Activated T-helper 17 cell treated with anti-CD3 and anti-CD28 coated beads, Interleukin-2, amount 50 U/mL, for 72 hours (primary cell): ENCODE data around the gene SNAPC1. TPM values are rescaled to one million over a fixed set of nuclear protein-coding genes. Genes with fewer than 3 reads are reported as not detected.

Experiments used
- ATAC-seq: fragments of 150-1000 bp; cut with Tn5 transposase; replicated peaks from 2 replicates; pipeline ENCODE4 v1.10.0; 2021; ENCODE audit warnings: mild to moderate bottlenecking, moderate library complexity
- H3K27ac Mint-ChIP-seq: one replicate; pipeline ENCODE4 v1.8.0; 2022; ENCODE audit warnings: mixed read lengths
- H3K27me3 Mint-ChIP-seq: one replicate; pipeline ENCODE4 v1.8.0; 2022; ENCODE audit warnings: mixed read lengths
- H3K36me3 Mint-ChIP-seq: one replicate; pipeline ENCODE4 v1.8.0; 2022; ENCODE audit warnings: low read depth, mild to moderate bottlenecking, mixed read lengths
- H3K4me1 Mint-ChIP-seq: one replicate; pipeline ENCODE4 v1.8.0; 2022; ENCODE audit warnings: mixed read lengths
- H3K4me3 Mint-ChIP-seq: one replicate; pipeline ENCODE4 v1.8.0; 2022; ENCODE audit warnings: mild to moderate bottlenecking, mixed read lengths
- H3K9me3 Mint-ChIP-seq: one replicate; pipeline ENCODE4 v1.8.0; 2022; ENCODE audit warnings: mixed read lengths
- total RNA-seq, 2 donors: library from RNA; stranded (reverse); gene quantifications; one replicate each; pipeline ENCODE4 v1.2.3, GENCODE V29; 2022

Gene SNAPC1, protein sequence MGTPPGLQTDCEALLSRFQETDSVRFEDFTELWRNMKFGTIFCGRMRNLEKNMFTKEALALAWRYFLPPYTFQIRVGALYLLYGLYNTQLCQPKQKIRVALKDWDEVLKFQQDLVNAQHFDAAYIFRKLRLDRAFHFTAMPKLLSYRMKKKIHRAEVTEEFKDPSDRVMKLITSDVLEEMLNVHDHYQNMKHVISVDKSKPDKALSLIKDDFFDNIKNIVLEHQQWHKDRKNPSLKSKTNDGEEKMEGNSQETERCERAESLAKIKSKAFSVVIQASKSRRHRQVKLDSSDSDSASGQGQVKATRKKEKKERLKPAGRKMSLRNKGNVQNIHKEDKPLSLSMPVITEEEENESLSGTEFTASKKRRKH
- total RNA-seq, result 10 to 100 TPM; 11.5 to 13.6 TPM

GRCh38 chr14:61761959-61762786, at the start of gene SNAPC1:
SNAPC1 (plus strand) TSS chr14:61762420; CDS start chr14:61762461, 41 bp downstream.
- no peaks in the 10 kb centered on the region for H3K27me3 Mint-ChIP-seq
- ATAC-seq, result peak; percentile 98
- peaks cover 29% of the 10 kb centered on the region for H3K4me1 Mint-ChIP-seq
- H3K36me3 Mint-ChIP-seq, result peaks cover 56% of the 10 kb centered on the region
- peak within 1 kb of the TSS; percentile 91 for H3K4me3 Mint-ChIP-seq
- no peaks in the 10 kb centered on the region for H3K9me3 Mint-ChIP-seq
- peak within 1 kb of the TSS; percentile 87 for H3K27ac Mint-ChIP-seq

GRCh38 chr14:61713724-61714437, 48.3 kb upstream of the SNAPC1 start:
- Mint-ChIP-seq H3K4me1 (peaks cover 48% of the 10 kb centered on the region), H3K27ac (peak overlapping the region; percentile 56), H3K36me3 (peaks cover 88% of the 10 kb centered on the region), H3K9me3 (no peaks in the 10 kb centered on the region), H3K4me3 (peak overlapping the region; percentile 43), H3K27me3 (no peaks in the 10 kb centered on the region)
- no peak for ATAC-seq

DNA sequence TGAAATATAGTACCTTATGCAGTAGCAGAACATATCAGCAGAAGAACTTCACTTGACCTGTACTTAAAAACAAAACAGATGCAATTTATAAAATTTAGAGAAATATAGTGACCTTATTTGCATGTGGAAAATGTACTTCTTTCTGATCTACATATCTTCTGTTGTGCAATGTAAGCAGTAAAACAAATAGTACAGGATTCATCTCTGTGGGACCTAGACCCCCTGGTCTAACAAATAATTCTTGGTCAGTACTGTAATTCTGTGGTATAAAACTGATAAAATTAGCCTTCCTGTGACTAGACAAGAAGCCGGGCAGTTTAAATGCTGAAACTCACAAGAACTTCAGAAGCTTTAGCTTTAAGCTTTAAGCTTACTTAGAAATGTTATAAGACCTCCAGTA, 45.3 kb upstream of the SNAPC1 start:
- H3K9me3 Mint-ChIP-seq, result no peaks in the 10 kb centered on the region
- H3K27ac Mint-ChIP-seq, result no peak overlapping the region

GRCh38 chr14:61718039-61718438, 44.2 kb upstream of the SNAPC1 start:
- H3K27ac Mint-ChIP-seq, result peak overlapping the region; percentile 51
- no peaks in the 10 kb centered on the region for H3K9me3 Mint-ChIP-seq
- ATAC-seq, result no peak
- H3K4me1 Mint-ChIP-seq, result peaks cover 37% of the 10 kb centered on the region
- peaks cover 90% of the 10 kb centered on the region for H3K36me3 Mint-ChIP-seq
- no peaks in the 10 kb centered on the region for H3K27me3 Mint-ChIP-seq
- H3K4me3 Mint-ChIP-seq, result peak overlapping the region; percentile 41

More for the DNA sequence above, 45.3 kb upstream of the SNAPC1 start:
- Mint-ChIP-seq H3K36me3 (peaks cover 90% of the 10 kb centered on the region), H3K27me3 (no peaks in the 10 kb centered on the region), H3K4me1 (peaks cover 48% of the 10 kb centered on the region), H3K4me3 (peak overlapping the region; percentile 41)
- ATAC-seq, result no peak

DNA sequence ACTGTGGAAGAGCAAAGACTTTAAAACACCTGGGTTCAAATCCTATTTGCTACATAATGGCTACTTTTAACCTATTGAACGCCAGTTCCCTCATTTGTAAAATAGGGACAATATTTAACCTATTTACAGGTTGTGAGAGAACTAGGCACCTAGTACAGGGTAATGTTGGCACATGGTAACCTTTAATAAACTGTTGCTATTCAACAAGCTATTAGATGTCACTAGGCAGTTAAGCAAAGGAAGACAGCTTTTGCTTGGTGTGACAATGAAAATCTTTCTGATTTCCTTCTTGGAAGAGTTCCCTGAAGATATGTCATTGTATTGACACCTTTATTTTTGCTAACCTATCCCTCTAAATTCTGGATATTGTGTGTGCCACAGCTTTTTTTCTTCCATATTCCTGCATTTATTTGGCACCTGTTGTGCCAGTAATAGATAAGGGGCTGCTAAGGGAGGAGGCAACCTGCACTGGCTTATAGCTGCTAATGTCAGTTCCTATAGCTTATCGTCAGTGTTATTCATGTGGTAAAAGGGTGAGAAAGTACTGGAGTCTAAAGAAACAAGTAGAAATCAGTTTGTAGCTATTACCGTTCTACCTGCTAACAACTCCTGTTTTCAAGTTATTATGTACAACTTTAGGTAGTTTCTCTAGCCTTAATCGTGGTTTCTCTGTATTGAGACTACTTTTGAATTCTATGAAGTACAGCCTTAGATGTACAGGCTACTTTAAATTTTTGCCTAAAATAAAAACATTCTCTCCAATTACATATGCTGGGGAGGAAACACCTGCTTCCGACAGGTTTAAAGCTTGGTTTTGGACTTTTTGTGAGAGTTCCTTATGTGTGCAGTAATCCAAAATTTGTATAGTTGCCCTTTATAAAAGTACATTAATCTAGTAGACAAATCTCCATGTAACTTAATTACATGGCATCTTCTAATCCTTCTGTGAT, 42.6 kb upstream of the SNAPC1 start:
- Mint-ChIP-seq H3K4me3 (peak overlapping the region; percentile 41), H3K27me3 (no peaks in the 10 kb centered on the region), H3K27ac (peak overlapping the region; percentile 26), H3K9me3 (no peaks in the 10 kb centered on the region), H3K4me1 (peaks cover 42% of the 10 kb centered on the region), H3K36me3 (peaks cover 90% of the 10 kb centered on the region)
- peak; percentile 30 for ATAC-seq

DNA sequence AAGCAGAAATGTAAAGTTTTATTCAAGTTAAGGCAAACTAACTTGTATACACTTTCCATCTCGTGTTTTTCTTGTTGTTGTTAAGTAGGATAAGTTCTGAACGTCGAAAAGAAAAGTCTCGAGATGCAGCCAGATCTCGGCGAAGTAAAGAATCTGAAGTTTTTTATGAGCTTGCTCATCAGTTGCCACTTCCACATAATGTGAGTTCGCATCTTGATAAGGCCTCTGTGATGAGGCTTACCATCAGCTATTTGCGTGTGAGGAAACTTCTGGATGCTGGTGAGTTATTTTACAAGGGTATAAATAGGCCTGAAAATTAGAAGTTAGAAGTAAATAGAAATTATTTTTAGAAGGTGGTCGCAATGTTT, 41.9 kb upstream of the SNAPC1 start:
- no peaks in the 10 kb centered on the region for H3K27me3 Mint-ChIP-seq
- H3K4me3 Mint-ChIP-seq, result peak overlapping the region; percentile 41
- peaks cover 44% of the 10 kb centered on the region for H3K4me1 Mint-ChIP-seq
- H3K36me3 Mint-ChIP-seq, result peaks cover 90% of the 10 kb centered on the region
- H3K9me3 Mint-ChIP-seq, result no peaks in the 10 kb centered on the region
- ATAC-seq, result no peak
- H3K27ac Mint-ChIP-seq, result peak overlapping the region; percentile 26

GRCh38 chr14:61720741-61721140, 41.5 kb upstream of the SNAPC1 start:
- H3K36me3 Mint-ChIP-seq, result peaks cover 90% of the 10 kb centered on the region
- H3K9me3 Mint-ChIP-seq, result no peaks in the 10 kb centered on the region
- H3K4me1 Mint-ChIP-seq, result peaks cover 40% of the 10 kb centered on the region
- peak overlapping the region; percentile 65 for H3K27ac Mint-ChIP-seq
- ATAC-seq, result no peak
- no peaks in the 10 kb centered on the region for H3K27me3 Mint-ChIP-seq
- H3K4me3 Mint-ChIP-seq, result no peak overlapping the region

DNA sequence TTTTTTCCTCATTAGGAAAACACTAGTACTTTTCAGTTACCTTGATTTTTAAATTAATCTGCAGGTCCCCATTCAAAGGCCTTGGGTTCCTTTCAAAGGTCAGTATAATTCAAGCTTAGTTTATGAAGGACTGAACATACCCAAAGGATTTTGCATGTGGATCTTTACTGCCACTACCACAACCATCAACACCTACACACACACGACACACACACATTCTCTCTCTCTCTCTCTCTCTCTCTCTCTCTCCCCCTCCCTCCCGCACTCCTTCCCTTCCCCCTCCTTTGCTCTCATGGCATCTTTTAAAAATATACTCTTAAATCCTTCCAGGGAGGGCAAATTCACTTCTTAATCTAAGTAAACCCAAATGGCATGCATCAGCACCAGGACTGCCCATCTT, 38.1 kb upstream of the SNAPC1 start:
- Mint-ChIP-seq H3K4me1 (peaks cover 48% of the 10 kb centered on the region), H3K27me3 (no peaks in the 10 kb centered on the region), H3K9me3 (no peaks in the 10 kb centered on the region), H3K4me3 (no peak overlapping the region), H3K36me3 (peaks cover 100% of the 10 kb centered on the region), H3K27ac (peak overlapping the region; percentile 25)
- no peak for ATAC-seq

DNA sequence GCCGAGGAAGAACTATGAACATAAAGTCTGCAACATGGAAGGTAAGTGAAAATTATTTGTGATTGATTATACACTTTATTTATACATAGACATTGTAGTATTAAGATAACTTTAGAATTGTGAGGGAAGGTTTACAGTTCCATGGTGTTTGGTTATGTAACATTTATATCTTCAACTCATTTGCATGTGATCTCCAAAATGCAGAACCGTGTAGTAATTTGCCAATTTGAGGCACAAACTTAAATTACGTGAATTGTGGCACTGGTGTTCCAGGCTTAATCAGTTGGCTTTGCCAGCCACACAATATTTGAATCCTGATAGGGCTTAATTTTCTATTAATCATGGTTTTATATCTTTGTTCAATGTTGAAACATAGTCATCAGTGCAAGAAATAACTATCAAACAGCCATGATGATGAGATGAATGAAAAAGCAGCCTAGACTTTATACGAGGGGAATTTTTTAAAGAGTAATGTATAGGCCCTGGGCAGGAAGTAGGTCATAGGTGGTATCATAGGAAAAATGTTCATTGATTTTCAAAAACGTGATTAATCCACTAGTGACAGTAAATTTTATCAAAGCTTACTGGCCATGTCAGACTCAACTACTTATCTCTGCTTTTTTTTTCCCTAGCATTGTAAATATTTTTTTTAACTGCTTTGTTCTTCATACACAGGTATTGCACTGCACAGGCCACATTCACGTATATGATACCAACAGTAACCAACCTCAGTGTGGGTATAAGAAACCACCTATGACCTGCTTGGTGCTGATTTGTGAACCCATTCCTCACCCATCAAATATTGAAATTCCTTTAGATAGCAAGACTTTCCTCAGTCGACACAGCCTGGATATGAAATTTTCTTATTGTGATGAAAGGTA, 35.2 kb upstream of the SNAPC1 start:
- Mint-ChIP-seq H3K27ac (peak overlapping the region; percentile 48), H3K4me3 (peak overlapping the region; percentile 24), H3K9me3 (no peaks in the 10 kb centered on the region), H3K27me3 (no peaks in the 10 kb centered on the region), H3K36me3 (peaks cover 100% of the 10 kb centered on the region), H3K4me1 (peaks cover 49% of the 10 kb centered on the region)
- peak; percentile 55 for ATAC-seq

- H3K9me3 Mint-ChIP-seq, result no peaks in the 10 kb centered on the region
- no peaks in the 10 kb centered on the region for H3K27me3 Mint-ChIP-seq
- no peak for ATAC-seq
- peaks cover 98% of the 10 kb centered on the region for H3K36me3 Mint-ChIP-seq
- no peak overlapping the region for H3K4me3 Mint-ChIP-seq
- H3K27ac Mint-ChIP-seq, result peak overlapping the region; percentile 48
- peaks cover 40% of the 10 kb centered on the region for H3K4me1 Mint-ChIP-seq
Measured at GRCh38 chr14:61730756-61731373, 31.4 kb upstream of the SNAPC1 start.

DNA sequence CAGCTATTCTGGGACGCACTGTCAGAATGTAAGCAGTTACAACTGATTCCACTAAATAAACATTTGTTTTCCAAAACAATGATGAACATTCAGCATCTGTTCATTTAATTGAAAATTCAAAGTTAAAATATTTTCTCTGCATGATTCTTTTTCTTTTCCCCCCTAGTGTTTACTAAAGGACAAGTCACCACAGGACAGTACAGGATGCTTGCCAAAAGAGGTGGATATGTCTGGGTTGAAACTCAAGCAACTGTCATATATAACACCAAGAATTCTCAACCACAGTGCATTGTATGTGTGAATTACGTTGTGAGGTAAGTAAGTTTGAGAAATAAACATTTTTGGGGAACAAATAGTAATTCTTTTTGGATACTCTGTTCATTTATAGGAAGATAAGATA, 28.2 kb upstream of the SNAPC1 start:
- Mint-ChIP-seq H3K27ac (no peak overlapping the region), H3K27me3 (no peaks in the 10 kb centered on the region), H3K4me1 (peaks cover 26% of the 10 kb centered on the region), H3K4me3 (no peak overlapping the region), H3K36me3 (peaks cover 98% of the 10 kb centered on the region), H3K9me3 (no peaks in the 10 kb centered on the region)
- ATAC-seq, result no peak

DNA sequence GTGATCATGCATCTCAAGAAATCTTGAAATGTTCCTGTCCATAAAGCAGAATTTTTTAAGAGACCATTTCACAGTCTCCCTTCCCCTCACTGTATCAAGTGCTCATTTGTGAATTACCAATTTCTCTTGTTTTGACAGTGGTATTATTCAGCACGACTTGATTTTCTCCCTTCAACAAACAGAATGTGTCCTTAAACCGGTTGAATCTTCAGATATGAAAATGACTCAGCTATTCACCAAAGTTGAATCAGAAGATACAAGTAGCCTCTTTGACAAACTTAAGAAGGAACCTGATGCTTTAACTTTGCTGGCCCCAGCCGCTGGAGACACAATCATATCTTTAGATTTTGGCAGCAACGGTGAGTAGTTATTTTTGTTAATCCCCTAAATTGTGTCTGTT, 25.5 kb upstream of the SNAPC1 start:
- peak overlapping the region; percentile 57 for H3K27ac Mint-ChIP-seq
- H3K9me3 Mint-ChIP-seq, result no peaks in the 10 kb centered on the region
- no peak overlapping the region for H3K4me3 Mint-ChIP-seq
- H3K4me1 Mint-ChIP-seq, result peaks cover 14% of the 10 kb centered on the region
- H3K27me3 Mint-ChIP-seq, result no peaks in the 10 kb centered on the region
- peaks cover 98% of the 10 kb centered on the region for H3K36me3 Mint-ChIP-seq
- peak; percentile 60 for ATAC-seq
